ENCODE results near the gene ZNF777. TPM values are rescaled to one million over a fixed set of nuclear protein-coding genes. Genes with fewer than 3 reads are reported as not detected.

The ZNF777 gene
- total RNA-seq, 1 experiment from 2014 or later: 19.6 TPM

DNA sequence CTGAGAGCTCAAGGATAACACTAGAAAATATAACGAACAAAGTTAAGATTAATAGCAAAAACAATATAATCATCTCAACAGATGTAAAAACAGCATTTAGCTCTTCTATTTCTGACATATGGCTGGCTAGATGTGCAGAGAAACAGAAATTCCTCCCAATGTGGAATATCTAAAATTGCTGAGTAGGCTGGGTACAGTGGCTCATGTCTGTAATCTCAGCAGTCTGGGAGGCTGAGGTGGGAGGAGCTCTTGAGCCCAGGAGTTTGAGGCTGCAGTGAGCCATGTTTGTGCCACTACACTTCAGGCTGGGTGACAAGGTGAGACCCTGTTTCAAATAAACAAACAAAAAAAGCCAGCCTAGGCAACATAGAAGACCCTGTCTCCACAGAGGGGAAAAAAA lies 18.7 kb upstream of the ZNF777 start:
- no peak for DNase-seq (ENCODE audit: low read depth)
- in situ Hi-C loops (cut with HindIII; ENCODE audit: low pct_unique_long_range_greater_than_20kb, low sequenced_read_pairs): no loop called here

DNA sequence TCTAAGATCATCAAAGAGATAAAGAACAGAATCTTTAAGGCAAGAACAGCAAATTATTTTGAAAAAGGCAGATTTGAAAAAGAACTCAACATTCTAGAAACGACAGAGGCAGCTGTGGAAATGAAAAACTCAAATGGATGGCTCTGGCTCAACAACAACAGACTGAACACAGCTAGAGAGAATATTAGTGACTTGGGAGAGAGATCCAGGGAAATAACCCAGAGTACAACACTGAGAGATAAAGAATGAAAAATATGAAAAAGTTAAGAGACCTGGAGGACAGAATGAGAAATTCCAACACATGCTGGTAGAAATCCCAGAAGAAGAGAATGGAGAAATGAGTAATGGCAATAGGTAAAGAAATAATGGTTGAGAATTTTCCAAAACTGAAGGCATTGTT lies 17.9 kb upstream of the ZNF777 start:
- in situ Hi-C loops (cut with HindIII; ENCODE audit: low pct_unique_long_range_greater_than_20kb, low sequenced_read_pairs): no loop called here
- DNase-seq (ENCODE audit: low read depth): no peak

DNA sequence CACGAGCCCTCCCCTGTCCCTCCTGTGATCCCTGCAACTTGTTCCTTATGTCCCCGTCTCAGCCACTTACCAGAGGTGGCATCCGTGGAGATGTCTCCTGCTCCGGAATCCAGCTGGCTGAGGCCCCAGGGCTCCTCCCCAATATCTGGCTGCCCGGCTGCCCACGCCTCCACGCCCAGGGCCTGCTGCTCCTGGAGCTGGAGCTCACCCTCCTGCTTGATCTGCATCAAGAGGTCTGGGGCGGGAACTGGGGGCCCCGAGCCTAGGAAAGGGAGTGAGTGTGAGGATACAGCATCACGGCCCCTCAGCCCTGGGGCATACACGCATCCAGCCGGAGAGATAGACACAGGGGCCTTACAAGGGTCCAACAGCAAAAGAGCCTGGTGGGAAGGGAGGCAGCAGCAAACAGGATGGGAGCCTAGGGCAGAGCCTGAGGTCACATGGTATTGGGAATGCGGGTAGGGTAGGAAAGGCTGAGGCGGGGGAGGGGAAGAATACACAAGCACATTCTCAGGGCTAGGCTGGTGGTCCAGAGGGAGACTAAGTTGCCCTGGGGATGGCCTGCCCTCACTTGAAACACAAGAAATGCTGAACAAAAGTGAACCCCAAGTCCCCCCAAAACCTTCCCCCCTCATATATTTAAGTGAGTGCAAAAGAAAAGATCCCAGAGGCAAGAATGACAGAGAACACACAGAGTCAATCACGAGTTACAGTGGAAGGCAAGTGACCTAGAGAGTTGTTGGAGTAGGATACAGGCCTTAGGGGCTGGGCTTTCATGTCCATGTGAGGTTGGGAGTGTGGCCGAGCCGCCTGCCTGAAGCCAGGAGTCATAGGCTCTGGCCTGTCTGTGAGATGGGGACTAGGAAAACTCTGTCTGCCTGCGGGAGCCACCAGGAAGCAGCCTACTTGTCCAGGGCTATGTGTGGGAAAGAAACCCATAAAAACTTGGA lies 16.9 kb upstream of the ZNF777 start:
- in situ Hi-C loops (cut with HindIII; ENCODE audit: low pct_unique_long_range_greater_than_20kb, low sequenced_read_pairs): no loop called here
- no peak for DNase-seq (ENCODE audit: low read depth)

DNA sequence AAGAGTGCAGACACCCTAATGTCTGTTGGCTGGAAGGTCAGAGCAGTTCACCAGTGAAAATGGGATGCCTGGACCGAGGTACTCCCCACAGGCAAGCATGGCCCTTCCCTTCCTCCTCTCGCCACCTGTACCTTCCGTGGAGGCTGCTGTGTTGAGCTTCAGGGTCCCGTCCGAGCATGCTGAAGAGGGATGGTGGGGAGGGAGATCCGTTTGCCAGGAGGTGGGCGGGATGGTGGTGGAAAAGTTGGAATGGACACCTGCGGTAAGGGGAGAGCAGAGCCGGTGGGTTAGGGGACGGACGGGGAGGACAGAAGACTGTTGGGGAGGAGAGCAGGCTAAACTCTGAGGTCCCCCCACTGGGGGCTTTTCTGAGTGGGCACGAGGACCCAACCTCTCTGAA lies 15.9 kb upstream of the ZNF777 start:
- in situ Hi-C loops (cut with HindIII; ENCODE audit: low pct_unique_long_range_greater_than_20kb, low sequenced_read_pairs): no loop called here
- no peak for DNase-seq (ENCODE audit: low read depth)

DNA sequence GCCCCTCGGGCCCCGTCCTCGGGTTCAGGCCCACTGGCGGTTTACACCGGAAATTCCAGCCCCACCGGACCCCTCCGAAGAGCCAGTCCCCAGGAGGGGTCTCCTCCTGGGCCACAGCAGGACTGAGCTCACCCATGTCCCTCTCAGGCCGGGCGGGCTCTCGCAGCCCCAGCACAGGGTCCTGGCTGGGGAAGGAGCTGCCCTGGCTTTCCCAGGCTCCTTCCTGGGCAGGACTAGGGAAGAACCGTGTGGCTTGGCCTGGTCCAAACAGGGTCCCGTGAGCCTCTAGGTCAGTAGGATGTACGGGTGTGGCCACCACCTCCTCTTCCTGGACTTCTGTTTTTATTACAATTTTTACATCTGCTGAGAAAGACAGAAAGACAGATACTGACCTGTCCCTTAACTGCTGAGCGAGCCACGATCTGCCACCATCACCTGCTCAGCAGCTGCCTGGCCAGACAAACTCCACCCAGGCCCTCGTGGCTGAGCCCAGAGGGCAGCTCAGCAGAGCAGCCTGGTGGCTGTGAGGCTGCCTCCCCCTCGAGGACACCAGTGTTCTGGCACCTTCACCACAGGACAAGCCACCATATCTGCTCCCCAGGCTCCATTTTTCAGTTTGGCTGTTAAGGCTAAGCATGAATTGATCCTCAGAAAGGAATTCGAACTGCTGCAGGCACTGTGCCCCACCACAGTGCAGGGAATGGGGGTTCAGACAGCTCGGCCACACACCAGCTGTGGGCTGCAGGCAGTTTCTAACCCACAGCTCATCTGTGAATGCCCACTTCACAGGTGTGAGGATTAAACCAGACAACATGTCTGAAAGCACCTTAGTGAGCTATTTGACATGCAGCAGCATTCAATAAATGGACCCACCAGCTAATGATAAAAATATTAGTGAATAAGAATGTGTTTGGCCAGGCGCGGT lies 14.5 kb upstream of the ZNF777 start:
- in situ Hi-C loops (cut with HindIII; ENCODE audit: low pct_unique_long_range_greater_than_20kb, low sequenced_read_pairs): no loop called here
- DNase-seq (ENCODE audit: low read depth): no peak

DNA sequence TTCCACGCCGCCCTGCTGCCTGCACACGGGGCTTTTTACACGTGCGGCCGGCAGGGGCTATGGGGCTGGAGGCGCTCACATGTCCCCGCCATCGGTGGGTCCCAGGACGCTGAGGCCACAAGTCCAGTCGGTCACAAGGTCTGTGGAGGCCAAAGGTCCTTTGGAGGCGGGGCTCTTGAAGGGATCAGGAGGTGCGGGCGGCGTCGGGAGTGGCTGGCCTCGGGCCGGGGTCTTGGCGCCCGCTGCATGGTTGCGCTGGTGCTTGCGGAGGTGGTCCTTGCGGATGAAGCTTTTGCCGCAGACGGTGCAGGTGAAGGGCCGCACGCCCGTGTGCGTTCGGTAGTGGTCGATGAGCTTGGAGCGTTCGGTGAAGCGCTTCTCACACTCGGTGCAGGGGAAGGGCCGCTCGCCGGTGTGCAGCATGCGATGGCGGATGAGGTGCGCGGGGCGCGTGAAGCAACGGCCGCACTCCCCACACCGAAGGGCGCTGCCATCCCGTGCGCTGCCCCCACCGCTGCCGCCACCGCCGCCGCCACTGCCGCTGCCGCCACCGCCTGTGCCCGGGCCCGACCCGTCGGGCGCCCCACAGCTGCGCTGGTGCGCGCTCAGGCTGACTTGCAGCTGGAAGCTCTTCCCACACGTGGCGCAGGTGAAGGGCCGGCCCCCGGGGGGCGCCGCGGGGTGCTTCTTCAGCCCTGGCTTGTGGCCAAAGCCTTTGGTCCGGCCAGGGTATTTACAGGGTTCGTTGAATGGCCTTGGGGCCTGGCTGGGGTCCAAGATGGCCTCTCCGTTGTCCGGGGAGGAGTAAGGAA lies 13.7 kb upstream of the ZNF777 start:
- no peak for DNase-seq (ENCODE audit: low read depth)
- in situ Hi-C loops (cut with HindIII; ENCODE audit: low pct_unique_long_range_greater_than_20kb, low sequenced_read_pairs): no loop called here

DNA sequence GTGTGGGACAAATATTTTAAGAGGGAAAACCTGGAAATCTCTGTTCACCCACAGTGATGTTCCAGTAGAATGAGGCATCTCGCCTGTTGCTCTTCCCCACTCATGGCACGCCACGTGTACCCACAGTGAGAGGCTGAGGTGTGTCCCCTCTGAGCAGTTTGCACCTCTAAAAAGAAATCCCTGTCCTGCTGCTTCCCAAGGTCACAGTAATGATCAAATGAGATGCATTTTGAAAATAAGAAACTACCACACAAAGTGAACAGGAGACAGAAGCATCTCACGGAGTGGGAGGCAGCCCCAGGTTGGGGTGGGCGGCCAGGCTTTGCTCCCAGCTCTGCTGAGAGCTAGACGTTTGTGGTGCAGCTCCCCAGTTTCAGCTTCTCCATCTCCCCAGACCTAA lies 12.4 kb upstream of the ZNF777 start:
- no peak for DNase-seq (ENCODE audit: low read depth)
- in situ Hi-C loops (cut with HindIII; ENCODE audit: low pct_unique_long_range_greater_than_20kb, low sequenced_read_pairs): no loop called here

DNA sequence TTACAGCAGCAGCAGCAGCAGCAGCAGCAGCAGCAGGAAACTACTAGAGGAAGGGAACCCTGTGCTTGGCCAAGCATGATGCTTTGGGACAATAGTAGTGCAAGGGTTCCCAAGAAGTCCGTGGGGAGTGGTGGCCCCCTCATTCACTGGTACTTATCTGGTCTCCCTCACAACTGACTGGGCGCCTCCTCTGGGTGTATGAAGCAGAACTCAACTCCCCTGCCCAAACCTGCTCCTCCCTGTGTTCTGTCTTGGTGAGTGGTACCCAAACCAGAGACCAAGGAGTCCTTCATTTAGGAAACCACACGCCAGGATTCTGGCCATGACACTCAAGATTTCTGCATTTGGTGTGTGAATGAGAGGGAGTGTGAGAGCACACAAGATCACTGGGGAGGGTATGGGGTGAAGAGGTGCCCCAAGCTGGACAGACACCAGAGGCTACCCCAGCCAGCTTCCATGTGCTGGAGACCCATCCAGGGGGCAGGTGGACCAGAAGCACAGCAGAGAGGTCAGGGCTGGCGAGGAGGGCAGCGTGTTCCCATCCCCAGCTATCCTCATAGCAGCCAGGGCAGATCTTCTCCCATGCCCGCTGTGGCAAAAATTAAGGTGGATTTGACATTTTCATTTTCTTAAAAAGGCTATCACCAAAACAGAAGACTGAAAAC lies 10.6 kb upstream of the ZNF777 start:
- in situ Hi-C loops (cut with HindIII; ENCODE audit: low pct_unique_long_range_greater_than_20kb, low sequenced_read_pairs): no loop called here
- no peak for DNase-seq (ENCODE audit: low read depth)

DNA sequence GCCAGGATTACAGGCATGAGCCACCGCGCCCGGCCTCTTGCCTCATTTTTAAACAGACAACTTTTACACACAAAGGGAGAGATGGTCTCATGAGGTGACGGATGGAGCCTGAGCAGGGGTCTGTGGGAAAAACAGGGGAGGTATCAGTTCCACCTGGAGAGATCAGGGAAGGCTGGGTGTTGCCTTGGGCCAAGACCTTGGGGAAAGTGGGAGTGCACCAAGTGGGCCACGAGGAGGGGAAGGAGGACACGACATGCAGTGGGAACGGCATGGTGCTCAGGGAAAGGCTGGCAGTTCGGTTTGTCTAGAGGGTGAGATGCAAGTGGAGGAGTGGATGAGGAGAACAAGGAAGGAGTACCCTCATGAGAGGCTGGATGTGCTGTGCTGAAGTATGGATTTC lies 8.9 kb upstream of the ZNF777 start:
- in situ Hi-C loops (cut with HindIII; ENCODE audit: low pct_unique_long_range_greater_than_20kb, low sequenced_read_pairs): no loop called here
- DNase-seq (ENCODE audit: low read depth): no peak

DNA sequence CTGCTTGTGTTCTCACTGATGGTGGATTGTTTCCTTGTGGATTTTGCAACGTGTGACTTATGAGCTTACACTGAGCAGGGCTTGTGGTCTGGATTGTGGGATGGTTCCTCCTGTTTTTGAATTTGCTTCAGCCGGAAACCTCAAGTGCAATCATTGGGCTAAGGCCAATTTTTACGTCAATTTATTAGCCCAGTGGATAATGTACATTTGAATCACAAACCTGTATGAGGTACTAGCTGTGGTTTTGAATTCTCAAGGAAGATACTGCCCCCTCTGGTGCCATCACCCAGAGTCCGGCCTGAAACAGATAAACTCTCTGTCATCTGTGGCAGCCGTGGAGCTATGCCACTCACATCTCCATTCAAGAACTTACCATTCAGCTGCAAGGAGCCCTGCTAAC lies 7.3 kb upstream of the ZNF777 start:
- no peak for DNase-seq (ENCODE audit: low read depth)
- in situ Hi-C loops (cut with HindIII; ENCODE audit: low pct_unique_long_range_greater_than_20kb, low sequenced_read_pairs): no loop called here

DNA sequence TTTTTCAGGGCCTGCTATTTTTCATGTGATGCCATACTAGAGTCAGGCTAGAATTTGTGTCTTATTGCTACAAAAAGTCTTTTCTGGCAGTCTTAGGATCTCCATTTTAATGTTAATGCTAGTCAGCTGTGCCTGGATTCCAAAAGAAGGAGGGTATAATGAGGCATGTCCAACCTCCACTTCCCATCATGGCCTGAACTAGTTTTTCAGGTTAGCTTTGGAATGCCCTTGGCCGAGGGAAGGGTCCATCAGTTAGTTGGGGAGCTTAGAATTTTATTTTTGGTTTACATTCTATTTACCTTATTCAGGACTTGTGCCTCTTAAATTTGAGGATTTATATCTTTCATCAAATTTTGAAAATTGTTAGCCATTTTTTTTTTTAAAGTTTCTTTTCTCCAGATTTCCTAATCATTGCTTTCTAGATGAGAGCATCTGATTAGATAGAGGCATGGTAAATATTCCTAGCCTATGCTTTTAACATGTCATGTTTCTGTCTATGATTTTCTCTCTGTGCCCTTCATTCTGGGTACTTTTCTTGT lies 6.5 kb upstream of the ZNF777 start:
- DNase-seq (ENCODE audit: low read depth): no peak
- in situ Hi-C loops (cut with HindIII; ENCODE audit: low pct_unique_long_range_greater_than_20kb, low sequenced_read_pairs): no loop called here

DNA sequence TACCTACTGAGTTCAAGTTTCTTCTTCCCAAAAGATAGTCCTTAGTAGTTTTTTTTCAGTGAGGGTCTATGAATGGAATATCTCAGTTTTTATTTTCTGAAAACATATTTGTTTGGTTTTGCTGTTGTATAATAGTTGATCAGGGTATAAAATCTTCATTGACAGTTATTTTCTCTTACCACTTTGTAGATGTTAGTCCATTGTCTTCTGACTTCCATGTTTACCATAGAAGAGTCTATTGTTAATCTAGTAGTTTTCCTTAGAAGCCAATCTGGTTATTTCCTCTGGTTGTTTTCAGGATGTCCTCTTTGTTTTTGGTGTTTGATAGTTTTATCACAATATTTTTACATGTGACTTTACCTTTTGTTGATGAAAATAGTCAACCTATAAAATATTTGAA lies 5.5 kb upstream of the ZNF777 start:
- in situ Hi-C loops (cut with HindIII; ENCODE audit: low pct_unique_long_range_greater_than_20kb, low sequenced_read_pairs): no loop called here
- DNase-seq (ENCODE audit: low read depth): no peak

DNA sequence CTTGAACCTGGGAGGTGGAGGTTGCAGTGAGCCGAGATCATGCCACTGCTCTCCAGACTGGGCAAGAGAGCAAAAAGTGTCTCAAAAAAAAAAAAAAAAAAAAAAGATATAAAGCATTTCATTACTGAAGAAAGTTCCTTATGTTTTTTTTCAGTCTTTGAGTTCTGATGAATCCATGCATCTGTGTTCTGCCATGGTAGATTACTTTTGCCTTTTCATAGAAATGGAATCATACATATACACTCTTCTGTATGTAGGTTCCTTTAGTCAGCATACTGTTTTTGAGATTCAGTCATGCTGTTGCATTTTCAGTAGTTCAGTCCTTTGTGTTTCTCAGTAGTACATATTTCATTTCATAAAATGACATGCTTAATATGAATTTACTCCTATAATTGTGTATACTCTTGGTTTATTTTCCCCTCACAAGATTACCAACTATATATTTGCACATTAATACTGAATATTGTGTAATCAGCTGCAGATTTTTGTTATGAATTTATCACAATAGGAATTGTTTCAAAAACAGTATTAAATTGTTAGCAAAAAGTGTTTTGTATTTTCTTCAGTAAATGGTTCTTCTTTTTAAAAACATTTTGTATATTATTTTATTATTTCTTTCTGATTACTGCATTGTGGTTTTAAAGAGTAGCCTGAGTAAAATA lies 2.8 kb upstream of the ZNF777 start:
- in situ Hi-C loops (cut with HindIII; ENCODE audit: low pct_unique_long_range_greater_than_20kb, low sequenced_read_pairs): no loop called here
- no peak for DNase-seq (ENCODE audit: low read depth)

DNA sequence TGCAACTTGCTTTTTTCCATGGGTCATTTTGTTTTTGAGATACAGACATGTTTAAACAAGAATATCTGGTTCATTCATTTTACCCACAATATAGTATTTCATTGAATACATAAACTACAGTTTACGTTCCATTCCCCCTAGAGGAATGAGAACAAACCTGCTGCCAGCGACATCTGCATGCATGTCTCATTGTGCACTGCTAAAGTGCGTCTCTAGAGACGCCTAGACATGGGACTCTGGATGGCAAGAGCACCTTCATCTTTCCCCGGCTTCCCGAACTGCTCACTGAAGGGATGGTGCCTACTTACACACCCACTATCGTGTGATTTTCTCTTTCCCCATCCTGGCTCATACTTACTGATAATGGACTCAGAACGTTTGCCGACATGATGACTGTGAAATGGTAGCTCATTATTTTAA lies 1.2 kb upstream of the ZNF777 start:
- in situ Hi-C loops (cut with HindIII; ENCODE audit: low pct_unique_long_range_greater_than_20kb, low sequenced_read_pairs): no loop called here
- DNase-seq (ENCODE audit: low read depth): no peak

DNA sequence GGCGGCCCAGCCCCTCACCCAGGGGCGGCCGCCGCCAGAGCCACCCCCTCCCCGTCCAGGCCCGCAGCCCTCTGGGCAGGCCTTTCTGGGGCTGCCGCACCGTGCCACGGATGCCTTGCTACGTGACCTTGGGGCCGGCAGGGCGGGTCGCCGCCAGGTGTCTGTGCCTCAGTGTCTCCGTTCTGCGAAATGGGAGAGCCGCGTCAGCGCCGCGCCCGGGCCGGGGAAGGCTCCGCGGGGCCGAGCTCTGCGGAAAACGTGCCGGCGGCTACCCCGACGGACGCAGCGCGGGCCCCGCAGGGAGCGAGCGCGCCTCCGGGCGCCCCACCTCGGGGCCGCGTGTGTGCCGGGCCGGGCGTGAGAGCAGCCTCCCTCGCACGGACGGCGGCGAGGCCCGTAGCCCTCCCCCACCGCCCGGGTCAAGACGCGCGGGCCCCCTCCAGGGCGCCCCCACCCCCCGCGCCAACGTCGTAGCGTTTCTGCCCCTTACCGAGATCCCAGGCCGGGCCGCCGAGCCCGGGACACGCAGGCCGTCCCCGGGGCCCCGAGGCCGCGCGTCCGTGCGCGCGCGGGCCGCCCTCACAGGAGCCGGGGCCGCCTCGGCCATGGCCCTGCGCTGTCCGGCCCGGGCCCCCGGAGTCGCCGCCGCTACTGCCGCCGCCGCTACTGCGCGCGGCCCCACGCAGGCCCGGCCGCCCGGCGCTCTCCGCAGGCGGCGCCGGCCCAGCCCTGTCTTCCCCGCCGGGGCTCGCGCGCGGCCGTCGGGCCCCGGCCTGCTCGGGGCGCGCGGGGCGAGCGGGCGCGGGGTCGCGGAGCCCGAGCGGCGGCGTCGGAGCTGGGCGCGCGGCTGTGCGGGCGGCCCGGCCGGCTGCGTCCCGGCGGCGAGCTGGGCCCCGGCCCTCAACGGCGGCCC lies 1.1 kb downstream of the ZNF777 start:
- peak; percentile 6 for DNase-seq (ENCODE audit: low read depth)
- in situ Hi-C loops (cut with HindIII; ENCODE audit: low pct_unique_long_range_greater_than_20kb, low sequenced_read_pairs): no loop called here

DNA sequence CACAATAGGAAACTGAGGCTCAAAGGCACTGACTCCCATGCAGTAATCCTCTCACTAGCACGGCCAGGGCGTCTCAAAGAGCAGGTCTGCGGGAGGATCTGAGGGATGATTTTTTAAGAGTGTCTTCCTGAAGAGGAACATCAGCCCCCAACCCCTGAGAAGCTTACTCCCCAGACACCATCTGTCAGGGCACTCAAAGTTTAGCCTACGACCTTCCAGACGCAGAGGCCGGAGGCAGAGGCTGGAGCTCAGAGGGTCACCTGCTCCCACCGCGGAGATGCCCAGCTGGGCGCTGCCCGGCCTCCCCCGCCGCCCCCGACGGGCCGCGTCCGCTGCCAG lies 1.7 kb downstream of the ZNF777 start:
- DNase-seq (ENCODE audit: low read depth): no peak
- in situ Hi-C loops (cut with HindIII; ENCODE audit: low pct_unique_long_range_greater_than_20kb, low sequenced_read_pairs): no loop called here

Measured in Caki2 (cell line).